ENCODE results near the gene ITSN2. TPM values are rescaled to one million over a fixed set of nuclear protein-coding genes. Genes with fewer than 3 reads are reported as not detected.

ITSN2 gene
- total RNA-seq, 2 donors from 2014 or later = 38.2 to 38.5 TPM

GRCh38 chr2:24297663-24298062, 62.7 kb downstream of the ITSN2 start:
- Histone ChIP-seq H3K9ac (ENCODE audit: low read depth in 2 of 2, low read length in 2 of 2) (no peak overlapping the region), H3K27me3 (no peaks in the 10 kb centered on the region), H3K27ac (no peak overlapping the region), H3K4me3 (no peak overlapping the region), H3K9me3 (no peaks in the 10 kb centered on the region), H3K4me1 (no peaks in the 10 kb centered on the region), H3K36me3 (peaks cover 27% of the 10 kb centered on the region)
- DNase-seq = no peak
- no peak for TF ChIP-seq CTCF (IDR thresholded peaks at IDR 0.05)
- intact Hi-C loops (cut with DNase I) = no loop called here

DNA sequence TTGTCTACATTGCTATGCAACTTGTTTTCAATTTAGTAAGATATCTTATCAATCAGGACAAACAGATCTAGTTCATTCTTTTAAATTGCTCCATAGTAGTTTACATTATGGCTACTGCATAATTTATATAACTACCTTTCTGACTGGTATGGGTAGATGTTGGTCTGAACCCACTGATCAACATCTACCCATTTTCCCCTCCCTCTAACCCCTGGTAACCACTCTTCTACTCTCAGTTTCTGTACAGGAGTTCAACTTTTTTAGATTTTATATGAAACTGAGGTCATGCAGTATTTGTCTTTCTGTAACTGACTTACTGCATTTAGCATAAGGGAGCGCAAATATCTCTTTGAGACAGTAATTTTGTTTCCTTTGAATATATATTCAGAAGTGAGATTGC, 73.2 kb downstream of the ITSN2 start:
- Histone ChIP-seq H3K27me3 (no peaks in the 10 kb centered on the region), H3K4me1 (no peaks in the 10 kb centered on the region), H3K9ac (ENCODE audit: low read depth in 2 of 2, low read length in 2 of 2) (no peak overlapping the region), H3K9me3 (no peaks in the 10 kb centered on the region), H3K36me3 (no peaks in the 10 kb centered on the region), H3K4me3 (no peak overlapping the region), H3K27ac (no peak overlapping the region)
- intact Hi-C loops (cut with DNase I) = no loop called here
- DNase-seq = no peak
- no peak for TF ChIP-seq CTCF (IDR thresholded peaks at IDR 0.05)

GRCh38 chr2:24285484-24286152, 74.7 kb downstream of the ITSN2 start:
- no peaks in the 10 kb centered on the region for H3K9me3 ChIP-seq
- no peak overlapping the region for H3K9ac ChIP-seq (ENCODE audit: low read depth in 2 of 2, low read length in 2 of 2)
- no peak for TF ChIP-seq CTCF (IDR thresholded peaks at IDR 0.05)
- intact Hi-C loops (cut with DNase I) = no loop called here
- no peak overlapping the region for H3K4me3 ChIP-seq
- H3K27me3 ChIP-seq = no peaks in the 10 kb centered on the region
- H3K27ac ChIP-seq = no peak overlapping the region
- H3K36me3 ChIP-seq = no peaks in the 10 kb centered on the region
- no peak for DNase-seq
- no peaks in the 10 kb centered on the region for H3K4me1 ChIP-seq

DNA sequence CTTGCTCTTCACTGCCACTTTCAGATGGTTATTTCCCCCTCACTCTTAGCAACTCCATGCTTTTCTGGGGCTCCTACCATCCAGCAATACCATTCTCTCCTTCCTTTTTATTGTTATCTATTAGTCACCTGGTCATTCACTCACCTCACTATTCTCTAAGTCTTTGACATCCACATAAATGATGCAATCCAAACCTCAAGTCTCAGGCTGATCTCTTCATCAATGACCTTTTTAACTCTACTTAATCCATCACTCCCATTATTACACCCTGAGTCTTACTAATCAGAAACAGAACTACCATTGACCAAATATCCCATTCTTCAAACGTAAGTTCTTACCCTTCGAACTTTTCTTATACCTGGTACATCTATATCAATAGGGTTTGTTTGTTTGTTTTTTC, 79.7 kb downstream of the ITSN2 start:
- H3K4me3 ChIP-seq = no peak overlapping the region
- no peaks in the 10 kb centered on the region for H3K27me3 ChIP-seq
- H3K9ac ChIP-seq (ENCODE audit: low read depth in 2 of 2, low read length in 2 of 2) = no peak overlapping the region
- no peak for DNase-seq
- intact Hi-C loops (cut with DNase I) = no loop called here
- no peak for TF ChIP-seq CTCF (IDR thresholded peaks at IDR 0.05)
- no peaks in the 10 kb centered on the region for H3K36me3 ChIP-seq
- H3K27ac ChIP-seq = no peak overlapping the region
- H3K9me3 ChIP-seq = no peaks in the 10 kb centered on the region
- no peaks in the 10 kb centered on the region for H3K4me1 ChIP-seq

GRCh38 chr2:24280161-24280560, 80.2 kb downstream of the ITSN2 start:
- H3K4me3 ChIP-seq = no peak overlapping the region
- TF ChIP-seq CTCF (IDR thresholded peaks at IDR 0.05) = no peak
- no peaks in the 10 kb centered on the region for H3K36me3 ChIP-seq
- no peak overlapping the region for H3K9ac ChIP-seq (ENCODE audit: low read depth in 2 of 2, low read length in 2 of 2)
- H3K27me3 ChIP-seq = no peaks in the 10 kb centered on the region
- H3K4me1 ChIP-seq = no peaks in the 10 kb centered on the region
- intact Hi-C loops (cut with DNase I) = no loop called here
- no peaks in the 10 kb centered on the region for H3K9me3 ChIP-seq
- no peak for DNase-seq
- no peak overlapping the region for H3K27ac ChIP-seq

Measured in colonic mucosa (tissue), 4 donors.